KMS-11 (cell line): Measurements from ENCODE around the gene TAGLN2.

Experiments
- H2AFZ ChIP-seq: fragments of 200-600 bp; sonication (generic); 2 replicates; pipeline ENCODE4 v1.6.1; 2016; ENCODE audit warnings: antibody characterized with exemption, mixed run types, low read depth
- H3K27ac ChIP-seq: fragments of 200-600 bp; sonication (generic); 2 replicates; pipeline ENCODE4 v1.6.1; 2016; ENCODE audit warnings: mild to moderate bottlenecking, mixed run types
- H3K27me3 ChIP-seq: fragments of 200-600 bp; sonication (generic); 2 replicates; pipeline ENCODE4 v1.6.1; 2017; ENCODE audit warnings: mild to moderate bottlenecking, low read depth, mixed run types, moderate library complexity; ENCODE audit not compliant: insufficient read depth
- H3K36me3 ChIP-seq: fragments of 200-600 bp; sonication (generic); 2 replicates; pipeline ENCODE4 v1.6.1; 2017; ENCODE audit warnings: mild to moderate bottlenecking, mixed run types; ENCODE audit not compliant: insufficient read depth
- H3K4me1 ChIP-seq: fragments of 200-600 bp; sonication (generic); 2 replicates; pipeline ENCODE4 v1.6.1; 2016; ENCODE audit warnings: mild to moderate bottlenecking, low read depth, mixed run types; ENCODE audit not compliant: poor library complexity, severe bottlenecking
- H3K4me2 ChIP-seq: fragments of 200-600 bp; sonication (generic); 2 replicates; pipeline ENCODE4 v1.7.0; 2016; ENCODE audit warnings: mild to moderate bottlenecking, mixed run types
- H3K4me3 ChIP-seq: fragments of 200-600 bp; sonication (generic); IDR thresholded peaks from 2 replicates; pipeline ENCODE4 v1.6.1; 2017; ENCODE audit warnings: low read depth, low read length, mixed read lengths; ENCODE audit not compliant: insufficient read depth
- H3K79me2 ChIP-seq: fragments of 200-600 bp; sonication (generic); 2 replicates; pipeline ENCODE4 v1.6.1; 2016; ENCODE audit warnings: low read depth, mixed run types; ENCODE audit not compliant: insufficient read depth
- H3K9ac ChIP-seq: fragments of 200-600 bp; sonication (generic); 2 replicates; pipeline ENCODE4 v1.6.1; 2016; ENCODE audit warnings: mild to moderate bottlenecking, mixed run types
- H4K20me1 ChIP-seq: fragments of 200-600 bp; sonication (generic); 2 replicates; pipeline ENCODE4 v1.6.1; 2016; ENCODE audit warnings: mild to moderate bottlenecking, mixed run types; ENCODE audit not compliant: insufficient read depth
- CTCF ChIP-seq: fragments of 200-600 bp; sonication (generic); conservative IDR thresholded peaks from 2 replicates; pipeline ENCODE4 v1.6.1; 2017; ENCODE audit warnings: low read depth, mild to moderate bottlenecking, antibody characterized with exemption, low read length, moderate library complexity, mixed read lengths

TAGLN2 gene

GRCh38 chr1:159889202-159889601, 36.1 kb downstream of the TAGLN2 start:
- no peaks in the 10 kb centered on the region for H3K27me3 ChIP-seq
- no peaks in the 10 kb centered on the region for H3K36me3 ChIP-seq
- H3K79me2 ChIP-seq: no peaks in the 10 kb centered on the region
- H3K27ac ChIP-seq: no peak overlapping the region
- no peak for TF ChIP-seq CTCF
- no peak overlapping the region for H2AFZ ChIP-seq
- H4K20me1 ChIP-seq: no peaks in the 10 kb centered on the region
- no peak overlapping the region for H3K4me3 ChIP-seq
- no peak overlapping the region for H3K4me2 ChIP-seq
- H3K4me1 ChIP-seq: peaks cover 27% of the 10 kb centered on the region
- no peak overlapping the region for H3K9ac ChIP-seq

DNA sequence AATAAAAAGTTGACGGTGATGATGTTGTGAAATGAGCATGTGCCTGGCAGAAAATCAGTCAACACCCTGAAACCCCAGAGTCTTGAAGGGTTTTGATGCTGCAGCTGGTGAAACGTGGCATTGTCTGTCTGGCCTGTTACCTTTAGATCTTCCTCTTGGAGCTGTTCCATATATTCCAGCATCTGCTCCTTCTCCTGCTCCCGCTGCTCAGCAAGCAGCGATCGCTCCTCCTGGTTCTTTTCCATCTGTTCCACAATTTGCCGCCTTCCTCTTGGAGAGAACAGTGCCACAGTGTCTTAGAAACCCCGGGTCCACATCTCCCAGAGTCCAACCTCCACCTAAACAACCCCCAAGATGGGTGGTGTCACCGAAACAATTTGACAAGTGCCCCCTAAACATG, 41.0 kb downstream of the TAGLN2 start:
- H3K4me2 ChIP-seq: no peak overlapping the region
- peaks cover 44% of the 10 kb centered on the region for H3K4me1 ChIP-seq
- no peak for TF ChIP-seq CTCF
- no peaks in the 10 kb centered on the region for H3K27me3 ChIP-seq
- no peak overlapping the region for H3K4me3 ChIP-seq
- H3K9ac ChIP-seq: no peak overlapping the region
- H2AFZ ChIP-seq: no peak overlapping the region
- H3K79me2 ChIP-seq: no peaks in the 10 kb centered on the region
- H4K20me1 ChIP-seq: no peaks in the 10 kb centered on the region
- no peaks in the 10 kb centered on the region for H3K36me3 ChIP-seq
- H3K27ac ChIP-seq: no peak overlapping the region

DNA sequence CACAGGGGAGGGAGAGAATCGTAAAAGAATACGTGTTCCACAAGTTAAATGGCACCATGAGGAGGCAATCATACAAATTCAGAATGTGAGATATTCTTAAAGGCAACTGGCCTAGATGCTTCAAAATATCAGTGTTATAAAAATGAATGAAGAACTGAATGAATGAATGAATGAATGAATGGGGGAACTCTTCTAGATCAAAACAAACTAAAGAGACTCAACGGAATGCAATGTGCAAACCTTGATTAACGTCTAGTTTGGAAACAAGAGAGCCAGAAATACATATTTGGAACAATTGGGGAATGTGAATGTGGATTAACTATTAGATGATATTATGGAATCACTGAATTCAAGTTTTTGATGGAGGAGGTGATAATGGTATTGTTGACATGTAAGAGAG, 42.2 kb downstream of the TAGLN2 start:
- TF ChIP-seq CTCF: no peak
- Histone ChIP-seq H3K36me3 (no peaks in the 10 kb centered on the region), H3K4me2 (no peak overlapping the region), H4K20me1 (no peaks in the 10 kb centered on the region), H3K27ac (no peak overlapping the region), H2AFZ (no peak overlapping the region), H3K27me3 (no peaks in the 10 kb centered on the region), H3K4me1 (peaks cover 52% of the 10 kb centered on the region), H3K9ac (no peak overlapping the region), H3K79me2 (no peaks in the 10 kb centered on the region), H3K4me3 (no peak overlapping the region)

- Histone ChIP-seq H3K9ac (no peak overlapping the region), H2AFZ (no peak overlapping the region), H3K4me3 (no peak overlapping the region), H3K4me1 (peaks cover 57% of the 10 kb centered on the region), H3K27me3 (no peaks in the 10 kb centered on the region), H4K20me1 (no peaks in the 10 kb centered on the region), H3K79me2 (no peaks in the 10 kb centered on the region), H3K27ac (no peak overlapping the region), H3K36me3 (no peaks in the 10 kb centered on the region), H3K4me2 (no peak overlapping the region; the same call in 1 of the 2 replicates)
- TF ChIP-seq CTCF: no peak
Observed at GRCh38 chr1:159882527-159882862, 42.8 kb downstream of the TAGLN2 start.
